ENCODE results near the gene SH3RF3.

SH3RF3 gene

GRCh38 chr2:109200616-109201464, 71.8 kb downstream of the SH3RF3 start:
- no peak for DNase-seq (ENCODE audit: low read depth in 1 of 2, low spot score in 1 of 2)
- TF ChIP-seq JUND (IDR thresholded peaks at IDR 0.05; ENCODE audit: low read depth), result no peak
- in situ Hi-C loops (cut with HindIII; ENCODE audit: low pct_unique_long_range_greater_than_20kb, low sequenced_read_pairs), result no loop called here

- in situ Hi-C loops (cut with HindIII; ENCODE audit: low pct_unique_long_range_greater_than_20kb, low sequenced_read_pairs), result no loop called here
- no peak for DNase-seq (ENCODE audit: low read depth in 1 of 2, low spot score in 1 of 2)
- TF ChIP-seq JUND (IDR thresholded peaks at IDR 0.05; ENCODE audit: low read depth), result no peak
Measured at GRCh38 chr2:109201465-109202327, 72.7 kb downstream of the SH3RF3 start.

- in situ Hi-C loops (cut with HindIII; ENCODE audit: low pct_unique_long_range_greater_than_20kb, low sequenced_read_pairs), result no loop called here
- TF ChIP-seq JUND (IDR thresholded peaks at IDR 0.05; ENCODE audit: low read depth), result no peak
- DNase-seq (ENCODE audit: low read depth in 1 of 2, low spot score in 1 of 2), result no peak
Measured at GRCh38 chr2:109202486-109202885, 73.5 kb downstream of the SH3RF3 start.

- DNase-seq (ENCODE audit: low read depth in 1 of 2, low spot score in 1 of 2), result no peak
- in situ Hi-C loops (cut with HindIII; ENCODE audit: low pct_unique_long_range_greater_than_20kb, low sequenced_read_pairs), result no loop called here
Measured at GRCh38 chr2:109203246-109204011, 74.4 kb downstream of the SH3RF3 start.

GRCh38 chr2:109204412-109204811, 75.4 kb downstream of the SH3RF3 start:
- TF ChIP-seq JUND (IDR thresholded peaks at IDR 0.05; ENCODE audit: low read depth), result no peak
- peak in 1 of 2 experiments; percentile 7 for DNase-seq (ENCODE audit: low read depth in 1 of 2, low spot score in 1 of 2)
- in situ Hi-C loops (cut with HindIII; ENCODE audit: low pct_unique_long_range_greater_than_20kb, low sequenced_read_pairs), result no loop called here

More at GRCh38 chr2:109203246-109204011, 74.4 kb downstream of the SH3RF3 start:
- no peak for TF ChIP-seq JUND (IDR thresholded peaks at IDR 0.05; ENCODE audit: low read depth)

GRCh38 chr2:109205447-109205846, 76.4 kb downstream of the SH3RF3 start:
- DNase-seq (ENCODE audit: low read depth in 1 of 2, low spot score in 1 of 2), result no peak
- no peak for TF ChIP-seq JUND (IDR thresholded peaks at IDR 0.05; ENCODE audit: low read depth)
- in situ Hi-C loops (cut with HindIII; ENCODE audit: low pct_unique_long_range_greater_than_20kb, low sequenced_read_pairs), result no loop called here

GRCh38 chr2:109206569-109207146, 77.7 kb downstream of the SH3RF3 start:
- no peak for DNase-seq (ENCODE audit: low read depth in 1 of 2, low spot score in 1 of 2)
- in situ Hi-C loops (cut with HindIII; ENCODE audit: low pct_unique_long_range_greater_than_20kb, low sequenced_read_pairs), result no loop called here
- TF ChIP-seq JUND (IDR thresholded peaks at IDR 0.05; ENCODE audit: low read depth), result no peak

- TF ChIP-seq JUND (IDR thresholded peaks at IDR 0.05; ENCODE audit: low read depth), result no peak
- no peak for DNase-seq (ENCODE audit: low read depth in 1 of 2, low spot score in 1 of 2)
- in situ Hi-C loops (cut with HindIII; ENCODE audit: low pct_unique_long_range_greater_than_20kb, low sequenced_read_pairs), result no loop called here
Measured at GRCh38 chr2:109207176-109207575, 78.2 kb downstream of the SH3RF3 start.

- no peak for TF ChIP-seq JUND (IDR thresholded peaks at IDR 0.05; ENCODE audit: low read depth)
- DNase-seq (ENCODE audit: low read depth in 1 of 2, low spot score in 1 of 2), result peak in 1 of 2 experiments; percentile 65
- in situ Hi-C loops (cut with HindIII; ENCODE audit: low pct_unique_long_range_greater_than_20kb, low sequenced_read_pairs), result no loop called here
Measured at GRCh38 chr2:109208071-109208950, 79.3 kb downstream of the SH3RF3 start.

GRCh38 chr2:109208951-109209335, 79.9 kb downstream of the SH3RF3 start:
- in situ Hi-C loops (cut with HindIII; ENCODE audit: low pct_unique_long_range_greater_than_20kb, low sequenced_read_pairs), result no loop called here
- DNase-seq (ENCODE audit: low read depth in 1 of 2, low spot score in 1 of 2), result no peak
- TF ChIP-seq JUND (IDR thresholded peaks at IDR 0.05; ENCODE audit: low read depth), result no peak

GRCh38 chr2:109209412-109209811, 80.4 kb downstream of the SH3RF3 start:
- TF ChIP-seq JUND (IDR thresholded peaks at IDR 0.05; ENCODE audit: low read depth), result no peak
- DNase-seq (ENCODE audit: low read depth in 1 of 2, low spot score in 1 of 2), result no peak
- in situ Hi-C loops (cut with HindIII; ENCODE audit: low pct_unique_long_range_greater_than_20kb, low sequenced_read_pairs), result no loop called here
